K562 (cell line): Measurements from ENCODE around the gene CDC42SE2. TPM values are rescaled to one million over a fixed set of nuclear protein-coding genes. Genes with fewer than 3 reads are reported as not detected.

Experiments used
- AFF1 ChIP-seq, 2 experiments: fragments of 450-650 bp; IDR thresholded peaks; 2 replicates each; pipeline ENCODE4 v1.6.1; 2018; ENCODE audit warnings: mild to moderate bottlenecking in 2 of 2, low read depth in 1 of 2; ENCODE audit not compliant: partially characterized antibody in 2 of 2
- ESRRB ChIP-seq: fragments of 250-450 bp; sonication (Bioruptor Pico); IDR thresholded peaks from 2 replicates; pipeline ENCODE4 v1.5.0; 2020; ENCODE audit warnings: mild to moderate bottlenecking, moderate library complexity, borderline replicate concordance
- KDM1A ChIP-seq, 2 experiments: fragments of 450-650 bp; IDR thresholded peaks; 2 replicates each; pipeline ENCODE4 v1.6.1; 2016; ENCODE audit warnings: mild to moderate bottlenecking in 2 of 2
- ZBTB12 ChIP-seq: fragments of 250-450 bp; sonication (Bioruptor Pico); IDR thresholded peaks from 2 replicates; pipeline ENCODE4 v1.4.0; 2020
- ZNF589 ChIP-seq: fragments of 200-800 bp; sonication (Bioruptor generic); IDR thresholded peaks from 2 replicates; pipeline ENCODE4 v1.6.1; 2016; ENCODE audit warnings: low read depth, missing genetic modification characterization, missing compliant biosample characterization
- polyA plus RNA-seq, 8 experiments: library from polyadenylated mRNA; depleted of rRNA in 4 of 8; stranded (reverse) in 5 of 8; unstranded in 3 of 8; fragments of >200 nt; fragmentation: Nextera tagmentation in 2 of 8; fragmentation: Illumina TruSeq in 1 of 8; extraction: Ambion mirVana in 2 of 8; extraction: Trizol in 1 of 8; gene quantifications; 2 replicates each; pipeline versions ENCODE4 v1.2.1 to v1.2.3, GENCODE V29; 2011 to 2014; ENCODE audit warnings: inconsistent platforms in 1 of 8, missing spikeins in 1 of 8
- total RNA-seq, 7 experiments: library from RNA; depleted of rRNA in 6 of 7; stranded (reverse); fragments of >200 nt in 6 of 7; fragmentation: Illumina TruSeq in 2 of 7; extraction: Trizol in 2 of 7; gene quantifications; 2 replicates each; pipeline versions ENCODE4 v1.2.1 to v1.2.3, GENCODE V29; 2011 to 2021; ENCODE audit warnings: low replicate concordance in 1 of 7

CDC42SE2 gene
- total and polyA plus RNA-seq, 9 of the 15 experiments (the other 6 are each of a cell fraction or from before 2014, with no cell fraction given) = 24.8 to 44.3 (median 32.7) TPM

GRCh38 chr5:131274326-131275063 is 10.6 kb downstream of the CDC42SE2 start (continued):
- no peak for TF ChIP-seq ZBTB12 (CRISPR knock-in tag)
- no peak for TF ChIP-seq ESRRB (CRISPR knock-in tag)
- TF ChIP-seq AFF1 (IDR thresholded peaks at IDR 0.05; ENCODE audit: low read depth in 1 of 2, partially characterized antibody in 2 of 2) = no peak
- no peak for TF ChIP-seq ZNF589
- no peak for TF ChIP-seq KDM1A (IDR thresholded peaks at IDR 0.05)
